ENCODE measurements around the gene IL17RB.

The IL17RB gene

DNA sequence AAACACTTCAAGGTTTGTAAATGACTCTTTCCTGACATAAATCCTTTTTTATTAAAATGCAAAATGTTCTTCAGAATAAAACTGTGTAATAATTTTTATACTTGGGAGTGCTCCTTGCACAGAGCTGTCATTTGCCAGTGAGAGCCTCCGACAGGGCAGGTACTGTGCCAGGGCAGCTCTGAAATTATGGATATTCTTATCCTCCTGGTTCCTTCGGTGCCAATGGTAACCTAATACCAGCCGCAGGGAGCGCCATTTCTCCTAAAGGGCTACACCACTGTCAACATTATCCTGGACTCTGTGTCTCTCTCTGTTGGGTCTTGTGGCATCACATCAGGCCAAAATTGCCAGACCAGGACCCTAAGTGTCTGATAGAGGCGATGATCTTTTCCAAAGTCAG, 33.1 kb upstream of the IL17RB start:
- no peak for DNase-seq

DNA sequence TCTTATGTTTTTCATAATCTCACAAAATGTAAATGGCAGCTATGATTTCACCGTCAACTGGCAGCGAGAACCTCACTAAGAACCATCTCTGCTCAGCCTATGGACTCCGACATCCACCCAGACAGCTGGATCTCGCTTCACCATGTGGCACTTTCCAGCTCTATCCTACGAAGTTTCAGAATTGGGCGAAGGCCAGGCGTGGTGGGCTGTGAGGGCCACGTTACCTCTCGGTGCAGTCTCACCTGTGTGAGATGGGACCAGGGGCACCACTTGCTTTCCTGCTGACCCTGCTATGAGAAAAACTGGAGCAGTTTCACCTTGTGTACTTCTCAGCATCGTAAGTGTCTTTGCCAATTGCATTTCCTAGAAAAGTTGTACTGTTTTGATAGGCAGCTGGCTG, 32.5 kb upstream of the IL17RB start:
- DNase-seq: no peak

DNA sequence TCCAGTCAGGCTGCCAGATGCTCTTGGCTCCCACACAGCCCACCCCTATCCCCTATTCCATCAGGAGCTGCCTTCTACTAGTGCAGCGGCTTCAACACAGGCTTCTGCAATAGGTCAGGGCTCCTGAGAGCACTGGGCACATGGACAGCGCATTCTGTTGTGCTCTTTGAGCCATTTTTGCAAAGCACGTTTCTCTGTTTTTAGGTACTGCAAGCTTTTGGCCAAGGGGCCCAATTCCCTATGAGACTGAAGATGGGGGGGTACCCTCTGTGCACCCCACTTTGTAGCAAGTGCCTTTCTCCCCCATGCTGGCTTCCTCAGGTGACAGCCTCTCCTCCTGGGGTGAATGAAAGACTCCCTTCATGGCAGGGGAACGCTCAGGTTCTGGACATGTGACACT, 31.3 kb upstream of the IL17RB start:
- DNase-seq: no peak

DNA sequence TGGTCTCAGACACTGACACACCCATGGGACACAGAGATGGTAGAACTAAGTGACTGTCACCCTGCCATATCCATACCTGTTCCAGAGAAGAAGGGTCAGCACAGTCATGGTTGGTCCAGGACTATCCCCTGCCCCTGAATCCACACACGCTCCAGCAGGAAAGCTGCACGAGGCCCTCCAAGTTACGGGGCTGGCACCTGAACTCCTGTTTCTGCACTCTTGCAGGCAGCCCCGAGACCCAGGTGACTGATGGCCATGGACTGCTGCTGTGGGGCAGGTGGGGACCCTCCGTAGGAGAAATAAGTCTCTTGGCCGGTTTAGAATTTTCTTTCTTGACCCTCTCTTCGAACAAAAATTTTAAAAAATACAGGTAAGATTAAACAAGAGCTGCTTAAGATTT, 30.7 kb upstream of the IL17RB start:
- no peak for DNase-seq

DNA sequence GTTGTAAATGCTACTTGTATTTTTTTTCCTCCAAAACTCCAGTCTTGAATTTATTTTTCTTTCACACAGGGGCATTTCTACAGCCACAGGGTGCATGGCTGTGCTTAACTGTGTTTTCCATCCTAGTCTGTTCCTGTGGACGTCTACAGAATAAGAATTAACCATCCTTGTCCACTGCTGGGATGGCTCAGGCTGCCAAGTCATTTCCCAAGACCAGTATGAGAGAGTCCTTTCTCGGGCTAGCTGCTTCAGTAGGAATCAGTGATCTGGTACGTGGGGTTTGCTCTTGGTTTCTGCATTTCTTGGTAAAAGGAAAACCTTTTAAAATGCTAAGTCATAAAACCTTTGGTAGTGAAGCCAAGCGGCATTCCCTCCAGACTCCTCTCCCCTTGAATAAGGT, 29.9 kb upstream of the IL17RB start:
- DNase-seq: no peak

DNA sequence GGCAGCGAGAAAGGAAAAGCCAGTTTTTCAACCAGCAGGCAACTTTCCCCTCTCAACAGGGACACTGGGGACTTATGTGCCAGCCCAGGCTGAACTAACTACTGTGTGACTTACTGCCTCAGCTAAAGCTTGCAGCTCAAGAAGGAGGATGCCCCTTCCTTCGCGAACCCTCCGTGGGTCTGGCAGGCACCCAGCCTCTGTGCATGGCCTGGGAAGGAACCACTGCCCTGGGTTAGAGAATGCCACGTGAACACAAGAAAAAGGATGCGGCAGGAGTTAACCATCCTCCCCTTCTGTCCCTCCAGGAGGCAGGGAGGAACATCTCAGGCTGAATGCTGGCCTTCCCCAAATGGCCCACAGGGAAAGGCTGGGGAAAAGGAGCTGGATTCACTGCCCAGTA, 29.2 kb upstream of the IL17RB start:
- DNase-seq: no peak

DNA sequence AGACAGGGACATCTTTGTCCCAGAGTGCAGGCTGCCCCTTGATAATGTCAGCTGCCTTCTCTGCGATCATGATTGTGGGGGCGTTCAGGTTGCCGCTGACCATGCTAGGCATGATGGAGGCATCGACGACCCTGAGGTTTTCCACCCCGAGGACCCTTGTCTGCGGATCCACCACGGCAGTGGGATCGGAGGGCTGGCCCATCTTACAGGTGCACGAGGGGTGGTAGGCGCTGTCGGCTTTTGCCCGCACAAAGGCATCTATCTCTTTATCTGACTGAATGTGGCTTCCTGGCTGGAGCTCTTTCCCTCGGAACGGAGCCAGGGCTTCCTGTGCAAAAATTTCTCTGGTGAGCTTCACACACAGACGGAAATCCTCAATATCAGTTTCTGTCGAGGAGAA, 28.6 kb upstream of the IL17RB start:
- no peak for DNase-seq

DNA sequence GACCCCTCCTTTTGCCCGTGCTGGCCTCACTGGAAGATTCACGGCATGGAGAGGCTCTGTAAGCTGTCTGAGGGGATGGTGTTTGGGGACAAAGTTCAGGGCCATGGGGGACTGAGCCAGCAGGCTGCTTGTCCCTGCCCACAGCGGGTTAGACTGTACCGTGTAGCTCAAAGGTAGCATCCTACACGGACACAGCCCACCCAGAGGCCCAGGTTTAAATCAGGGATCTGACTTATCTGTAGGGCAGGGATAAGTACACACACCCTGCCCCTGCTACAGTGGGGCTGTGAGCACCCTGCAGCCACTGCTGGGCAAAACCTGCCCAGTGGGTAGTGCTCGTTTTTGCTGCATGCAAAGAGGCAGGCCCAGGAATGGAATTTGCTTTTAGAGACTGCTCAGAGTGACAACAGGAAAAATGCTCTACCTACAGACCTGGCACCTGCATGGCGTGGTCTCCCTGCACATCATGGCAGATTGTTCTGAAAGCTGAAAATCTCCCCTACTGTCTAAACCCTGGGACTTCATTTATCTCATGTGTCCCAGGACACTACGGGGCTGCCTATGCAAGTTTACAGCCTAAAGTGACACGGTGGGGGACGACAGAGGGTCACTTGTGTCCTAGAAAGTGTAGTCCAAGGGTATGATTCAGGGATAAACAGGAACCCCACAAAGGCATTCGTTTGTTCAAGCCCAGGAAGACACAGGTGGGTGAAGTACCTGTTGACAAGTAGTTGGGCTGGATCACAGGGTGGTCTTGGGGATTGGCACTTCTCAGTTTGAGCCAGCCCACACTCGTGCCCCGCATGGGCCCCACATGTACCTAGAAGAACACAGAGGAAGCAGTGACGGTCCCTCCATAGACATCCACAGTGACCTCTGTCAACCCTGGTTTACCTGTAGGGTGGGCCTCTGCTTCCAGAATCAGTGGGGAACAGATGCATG, 27.9 kb upstream of the IL17RB start:
- no peak for DNase-seq

DNA sequence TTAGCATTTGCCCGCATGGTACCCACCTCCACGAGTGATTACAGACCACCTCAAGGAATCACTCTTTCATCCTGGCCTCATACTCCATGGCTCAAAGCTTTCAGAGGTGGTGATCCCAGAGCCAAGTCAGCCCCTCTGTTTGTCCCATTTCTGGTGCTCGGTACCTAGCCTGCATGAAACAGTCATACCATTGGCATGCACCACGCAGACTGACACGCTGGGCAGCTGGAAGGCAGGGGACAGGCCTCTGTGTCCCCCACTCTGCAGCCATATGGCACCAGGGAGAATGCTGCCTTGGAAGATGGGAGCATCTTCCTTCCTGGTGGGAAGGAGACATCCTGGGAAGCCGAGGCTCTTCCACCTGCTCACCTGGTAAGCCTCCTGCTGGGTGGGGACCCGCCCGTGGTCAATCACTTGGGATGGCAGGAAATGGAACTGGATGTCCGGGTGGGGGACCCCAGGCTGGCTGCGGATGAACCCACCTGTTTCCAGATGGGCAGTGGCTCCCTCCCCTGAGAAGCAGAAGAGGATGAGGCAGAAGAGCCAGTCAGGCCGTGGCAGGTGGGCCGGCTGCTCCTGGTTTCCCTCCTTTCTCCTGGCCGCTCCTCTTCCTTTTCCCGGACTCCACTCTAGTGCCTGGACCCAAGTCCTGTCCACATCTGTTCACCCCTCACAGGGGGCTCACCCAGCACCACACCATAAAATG, 27.1 kb upstream of the IL17RB start:
- DNase-seq: no peak

DNA sequence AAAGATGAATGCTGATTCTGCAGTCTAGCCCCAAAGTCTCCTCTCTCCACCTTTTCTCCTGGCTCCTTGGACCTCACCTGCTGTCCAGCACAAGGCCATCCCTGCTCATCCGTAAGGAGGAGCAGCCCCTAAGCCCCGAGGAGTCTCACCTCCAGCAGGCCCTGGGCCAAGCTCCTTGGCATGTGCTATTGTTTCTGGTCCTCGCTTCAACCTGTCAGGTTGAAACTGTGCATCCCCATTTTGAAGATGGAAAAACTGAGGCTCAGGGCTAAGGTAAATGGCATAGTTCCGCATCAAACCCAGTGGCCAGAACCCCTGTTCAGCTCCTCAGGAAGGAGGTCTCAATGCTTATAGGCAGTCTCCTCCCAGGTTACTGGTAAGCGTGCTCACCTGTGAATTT, 26.3 kb upstream of the IL17RB start:
- DNase-seq: no peak

DNA sequence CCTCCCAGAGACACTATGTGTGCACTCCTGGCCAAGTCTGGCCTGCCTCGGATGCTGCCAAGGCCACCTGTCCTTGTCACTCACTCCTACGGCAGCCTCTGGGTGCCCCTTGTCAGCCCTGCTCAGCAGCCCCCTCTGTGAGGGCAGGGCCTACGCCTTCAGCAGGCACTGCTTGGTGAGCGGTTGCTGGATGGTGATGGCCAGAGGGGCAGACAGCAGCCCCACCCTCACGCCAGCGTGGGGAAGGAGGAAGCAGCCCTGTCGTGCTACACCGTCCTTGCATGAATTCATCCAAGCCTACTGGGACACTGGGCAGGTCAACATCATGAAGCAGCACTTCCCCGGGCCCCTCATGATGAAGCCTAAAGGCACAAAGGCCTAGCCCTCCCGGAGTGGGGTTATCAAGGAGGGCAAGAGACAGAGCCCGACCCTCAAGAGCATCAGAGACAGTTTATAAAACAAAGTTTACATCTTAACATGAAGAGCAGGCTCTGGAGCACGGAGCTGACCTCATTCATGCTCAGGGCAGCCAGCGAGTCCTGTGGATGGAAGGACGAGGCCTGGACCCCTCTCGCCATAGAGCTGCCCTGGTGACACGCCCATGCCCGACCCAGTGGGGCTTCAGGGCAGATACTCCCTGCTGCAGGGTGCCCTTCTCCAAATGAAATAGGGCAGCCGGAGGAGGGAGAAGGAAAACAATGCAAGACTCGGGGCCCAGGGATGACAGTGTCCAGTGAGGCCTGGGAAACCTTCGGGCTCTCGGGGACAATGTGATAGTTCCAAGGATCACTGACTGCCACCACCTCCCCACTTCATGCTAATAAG, 25.4 kb upstream of the IL17RB start:
- no peak for DNase-seq

DNA sequence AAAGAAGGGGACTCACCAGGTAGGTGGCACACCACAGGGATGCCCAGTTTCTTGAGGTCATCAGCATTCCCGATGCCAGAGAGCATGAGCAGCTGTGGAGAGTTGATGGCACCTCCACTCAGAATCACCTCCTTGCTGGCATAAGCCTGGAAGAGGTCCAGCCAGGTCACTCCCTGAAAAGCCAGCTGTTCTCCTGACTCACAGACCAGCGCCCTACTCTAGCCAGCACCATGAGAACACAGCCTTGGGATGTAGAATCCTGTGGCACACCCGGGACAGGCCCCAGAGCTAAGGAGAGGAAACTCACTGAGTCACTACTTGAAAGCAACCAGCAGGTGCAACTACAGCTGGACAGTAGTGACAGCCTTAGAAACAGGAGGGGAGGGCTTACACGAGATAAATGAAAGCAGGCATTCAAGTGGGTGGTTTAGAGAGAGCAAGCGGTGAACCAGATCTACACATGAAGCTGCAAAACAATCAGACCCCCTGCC, 24.7 kb upstream of the IL17RB start:
- DNase-seq: peak; percentile 64

DNA sequence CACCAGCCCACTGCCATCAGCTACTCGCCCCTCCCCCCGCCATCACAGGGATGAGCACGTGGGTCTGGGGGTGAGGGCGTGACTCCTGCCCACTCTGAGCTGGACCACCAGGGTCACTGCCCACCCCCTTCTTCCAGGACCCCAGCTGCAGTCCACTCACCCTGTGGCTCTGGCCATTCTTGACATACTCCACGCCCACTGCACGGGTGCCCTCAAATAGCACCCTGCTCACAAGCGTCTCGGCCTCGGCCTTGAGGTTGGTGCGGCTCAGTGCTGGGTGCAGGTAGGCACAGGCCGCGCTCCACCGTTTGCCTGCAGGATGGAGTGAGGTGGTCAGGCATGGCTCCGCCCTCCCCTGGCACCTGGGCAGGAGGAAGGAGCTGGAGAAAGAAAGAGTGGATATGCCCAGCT, 24.0 kb upstream of the IL17RB start:
- no peak for DNase-seq

DNA sequence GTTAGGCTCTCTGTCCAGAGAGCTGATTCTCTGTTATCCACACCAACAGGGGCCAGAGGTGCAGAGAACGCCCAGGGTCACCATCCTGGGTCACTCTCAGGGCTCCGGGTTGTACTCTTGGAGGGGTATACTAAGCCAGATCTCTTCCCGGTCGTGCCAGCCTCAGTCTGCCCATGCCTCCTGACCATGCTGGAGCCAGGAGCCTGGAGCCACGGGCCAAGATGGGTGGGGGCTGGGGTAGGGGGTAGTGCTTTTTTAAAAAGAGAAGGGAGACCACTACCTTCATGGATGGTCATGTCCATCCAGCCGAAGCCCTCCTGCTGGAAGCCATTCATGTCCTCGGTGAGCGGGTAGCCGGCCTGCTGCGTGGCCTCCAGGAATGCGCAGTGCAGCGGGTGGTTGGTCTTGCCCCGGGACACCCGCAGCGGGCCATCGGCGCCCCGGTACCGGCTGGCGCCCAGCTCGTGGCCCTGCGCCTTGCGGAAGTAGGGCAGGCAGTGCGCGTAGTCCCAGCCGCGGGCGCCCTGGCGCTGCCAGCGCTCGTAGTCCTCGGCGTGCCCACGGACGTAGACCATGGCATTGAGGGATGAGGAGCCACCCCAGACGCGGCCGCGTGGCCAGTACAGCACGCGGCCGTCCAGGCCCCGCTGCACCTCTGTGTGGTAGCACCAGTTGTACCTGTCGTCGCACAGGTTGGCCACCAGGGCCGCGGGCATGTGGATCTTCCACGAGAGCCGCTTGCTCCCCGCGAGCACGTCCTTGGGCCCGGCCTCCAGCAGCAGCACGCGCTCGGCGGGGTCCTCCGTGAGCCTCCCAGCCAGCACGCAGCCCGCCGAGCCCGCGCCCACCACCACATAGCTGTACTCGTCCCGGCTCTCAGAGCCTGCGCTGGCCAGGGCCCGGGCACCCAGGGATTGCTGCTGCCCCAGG, 23.1 kb upstream of the IL17RB start:
- no peak for DNase-seq

DNA sequence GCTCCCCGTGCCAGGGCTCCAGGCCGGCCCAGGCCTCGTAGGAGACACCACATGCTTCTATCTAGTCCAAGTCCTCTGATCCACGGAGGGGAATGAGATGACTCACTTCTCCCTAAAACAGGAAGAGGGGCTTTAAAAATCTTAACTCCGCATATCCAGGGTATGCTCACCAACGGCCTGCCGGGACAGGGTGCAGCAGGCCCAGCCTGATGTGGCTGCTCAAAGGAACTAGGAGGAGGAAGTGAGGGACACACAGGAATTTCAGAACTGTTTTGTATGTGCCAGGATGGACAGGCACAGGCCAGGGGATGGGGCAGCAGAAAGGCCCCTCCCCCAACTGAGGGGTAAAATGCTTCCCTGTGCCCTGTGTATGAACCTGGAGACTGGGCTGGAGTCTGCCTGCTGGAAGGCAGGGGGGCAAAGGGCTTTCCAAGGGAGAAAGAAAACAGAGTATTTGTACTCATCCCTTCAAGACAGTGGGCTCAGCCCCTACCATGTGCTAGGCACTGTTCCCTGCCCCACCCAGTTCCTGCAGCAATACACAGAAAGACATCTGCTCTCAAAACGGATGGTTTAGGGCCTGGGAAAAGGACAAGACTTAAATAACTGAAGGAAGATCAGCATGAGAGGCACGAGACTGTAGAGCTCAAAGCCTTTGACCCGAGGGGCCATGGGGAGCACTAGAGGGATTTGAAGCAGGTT, 22.3 kb upstream of the IL17RB start:
- no peak for DNase-seq

DNA sequence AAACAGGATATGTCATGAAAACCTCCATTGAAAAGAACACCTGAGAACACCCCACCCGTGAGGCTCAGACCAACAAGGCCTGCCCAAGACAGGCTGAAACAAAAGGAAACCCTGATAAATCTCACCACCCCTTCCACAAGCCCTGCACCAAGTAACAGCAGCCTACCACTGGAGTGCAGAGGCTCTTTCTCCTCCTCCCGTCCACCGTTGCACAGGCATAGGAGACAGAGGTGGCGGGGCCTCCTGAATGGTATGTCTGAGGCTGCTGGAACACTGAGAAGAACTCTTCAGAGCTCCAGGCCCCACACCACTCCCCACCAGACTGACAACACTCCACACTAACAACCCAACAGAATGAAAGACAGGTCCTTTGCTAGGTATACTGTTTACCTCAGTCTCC, 21.6 kb upstream of the IL17RB start:
- DNase-seq: no peak

DNA sequence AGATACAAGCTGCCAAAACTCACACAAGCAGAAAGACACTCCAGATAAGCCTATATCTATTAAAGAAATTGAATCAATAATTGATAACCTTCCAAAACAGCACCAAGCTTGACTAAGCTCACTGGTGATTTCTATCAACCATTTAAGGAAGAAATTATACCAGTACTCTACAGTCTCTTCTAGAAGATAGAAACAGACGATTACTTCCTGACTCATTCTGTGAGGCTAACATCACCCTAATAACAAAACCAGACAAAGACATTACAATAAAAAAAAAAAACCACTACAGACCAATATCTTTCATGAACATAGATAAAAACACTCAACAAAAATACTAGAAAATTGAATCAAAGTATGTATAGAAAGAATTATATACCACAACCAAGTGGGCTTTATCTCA, 20.3 kb upstream of the IL17RB start:
- DNase-seq: no peak

DNA sequence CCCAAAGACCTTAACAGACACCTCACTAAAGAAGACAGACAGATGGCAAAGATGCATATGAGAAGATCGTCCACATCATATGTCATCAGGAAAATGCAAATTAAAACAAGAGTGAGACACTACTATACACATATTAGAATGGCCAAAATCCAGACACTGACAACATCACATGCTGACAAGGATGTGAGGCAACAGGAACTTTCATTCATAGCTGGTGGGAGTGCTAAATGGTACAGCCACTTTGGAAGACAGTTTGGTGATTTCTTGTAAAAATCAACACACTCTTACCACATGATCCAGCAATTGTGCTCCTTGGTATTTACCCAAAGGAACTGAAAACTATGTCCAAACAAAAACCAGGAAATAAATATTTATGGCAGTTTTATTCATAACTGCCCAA, 17.8 kb upstream of the IL17RB start:
- no peak for DNase-seq

DNA sequence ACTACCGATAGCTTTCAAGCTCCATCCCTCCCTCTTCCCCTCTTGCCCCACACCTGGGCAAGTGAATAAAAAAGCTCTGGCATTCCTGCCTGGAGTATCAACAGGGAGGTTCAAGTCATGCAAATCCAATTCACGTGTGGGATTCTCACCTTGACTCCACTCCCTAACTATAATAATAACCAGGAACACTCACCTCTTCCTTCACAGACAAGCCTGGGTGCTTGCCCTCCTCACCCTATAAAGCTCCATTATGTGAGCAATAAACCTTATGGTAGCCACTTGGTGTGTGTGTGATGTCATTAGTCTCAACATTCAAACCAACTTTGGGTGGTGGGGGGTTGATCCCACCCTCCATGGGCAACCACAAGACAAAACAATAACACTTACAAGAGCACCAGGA, 16.8 kb upstream of the IL17RB start:
- no peak for DNase-seq

DNA sequence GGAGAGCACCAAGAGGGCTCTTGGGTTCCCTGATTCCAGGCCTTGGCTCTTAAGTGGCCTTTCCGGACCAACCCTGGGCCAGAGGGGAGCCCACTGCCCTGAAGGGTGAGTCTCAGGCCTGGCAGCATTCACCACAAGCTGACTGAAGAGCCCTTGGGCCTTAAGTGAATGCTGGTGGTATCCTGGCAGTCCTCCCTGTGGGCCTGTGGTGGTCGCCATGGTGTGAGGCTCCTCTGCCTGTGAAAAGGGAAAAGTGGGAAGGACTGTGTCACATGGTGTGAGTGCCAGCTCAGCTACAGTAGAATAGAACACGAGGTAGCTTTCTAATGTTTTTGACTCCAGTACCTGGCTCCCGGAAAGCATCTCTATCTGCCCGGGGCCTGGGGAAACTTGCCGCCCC, 15.4 kb upstream of the IL17RB start:
- no peak for DNase-seq

DNA sequence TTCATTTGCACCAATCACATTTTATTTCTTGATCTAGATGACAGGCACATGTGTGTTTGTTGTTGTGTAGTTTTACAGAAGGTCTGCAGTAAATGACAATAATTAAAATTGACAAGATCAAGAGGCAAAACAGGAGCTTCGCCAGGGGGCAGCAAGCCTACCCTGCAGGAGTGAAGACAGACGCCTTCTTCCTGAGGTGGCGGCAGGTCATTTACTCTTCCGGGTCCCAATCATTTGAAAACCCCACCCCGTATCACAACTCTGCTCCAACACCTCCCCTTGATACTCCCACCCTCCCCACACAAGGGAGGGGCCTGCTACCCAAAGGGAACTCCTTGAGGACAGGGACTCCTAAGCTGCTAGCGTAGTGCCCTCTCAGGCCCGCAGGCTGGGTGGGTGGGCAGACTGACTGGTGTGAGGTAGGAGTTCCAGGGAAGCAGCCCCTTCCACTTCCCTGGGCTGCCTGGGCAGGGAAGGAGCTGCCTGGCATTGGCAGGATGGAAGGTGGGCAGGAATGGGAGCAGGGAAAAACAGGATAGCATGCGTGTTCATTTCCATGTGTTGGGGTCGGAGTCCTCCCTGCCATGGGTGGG, 13.2 kb upstream of the IL17RB start:
- no peak for DNase-seq

Data from NCI-H345 (cell line).